HG03571 (cell line): Measurements from ENCODE around the gene STAC2.
"Not testable (repeated sequence)": the region's sequence is repeated elsewhere in the genome, so short reads cannot be mapped to it uniquely, and the experiment has no call there.

Experiments
- ATAC-seq: cut with Tn5 transposase; IDR thresholded peaks from one replicate; pipeline ENCODE4 v1.9.1; 2021; ENCODE audit not compliant: unreplicated experiment

The STAC2 gene, protein sequence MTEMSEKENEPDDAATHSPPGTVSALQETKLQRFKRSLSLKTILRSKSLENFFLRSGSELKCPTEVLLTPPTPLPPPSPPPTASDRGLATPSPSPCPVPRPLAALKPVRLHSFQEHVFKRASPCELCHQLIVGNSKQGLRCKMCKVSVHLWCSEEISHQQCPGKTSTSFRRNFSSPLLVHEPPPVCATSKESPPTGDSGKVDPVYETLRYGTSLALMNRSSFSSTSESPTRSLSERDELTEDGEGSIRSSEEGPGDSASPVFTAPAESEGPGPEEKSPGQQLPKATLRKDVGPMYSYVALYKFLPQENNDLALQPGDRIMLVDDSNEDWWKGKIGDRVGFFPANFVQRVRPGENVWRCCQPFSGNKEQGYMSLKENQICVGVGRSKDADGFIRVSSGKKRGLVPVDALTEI

DNA sequence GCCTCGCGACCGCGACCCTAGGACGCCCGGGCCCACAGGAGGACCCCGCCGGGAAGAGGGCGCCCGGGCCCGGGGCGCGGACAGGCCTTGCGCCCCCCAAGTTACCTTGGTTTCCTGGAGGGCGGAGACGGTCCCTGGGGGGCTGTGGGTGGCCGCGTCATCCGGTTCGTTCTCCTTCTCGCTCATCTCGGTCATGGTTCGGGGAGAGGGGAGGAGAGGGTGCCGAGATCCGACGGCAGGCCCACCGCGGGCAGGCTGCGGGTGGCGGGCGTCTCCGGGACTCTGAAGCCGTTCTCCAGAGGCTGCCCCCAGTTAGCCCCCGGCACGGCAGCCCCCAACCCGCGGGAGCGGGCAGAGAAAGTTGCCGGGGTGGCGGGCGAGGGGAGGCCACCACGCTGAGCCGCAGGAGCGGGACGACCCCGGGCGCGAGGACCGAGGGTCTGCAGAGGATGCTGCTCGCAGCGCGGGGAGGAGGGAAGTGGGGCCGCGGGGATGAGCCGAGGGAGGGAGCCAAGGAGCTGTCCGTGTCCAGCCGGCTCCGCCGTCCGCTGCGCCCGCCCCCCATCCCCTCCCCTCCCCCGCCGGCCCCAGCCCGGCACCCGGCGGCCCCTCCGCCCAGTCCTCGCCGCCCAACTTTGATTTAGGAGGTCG, at the start of gene STAC2:
Gene STAC2, minus strand, starts transcription at position 638 of the 651 bp plus-strand sequence. Its CDS starts 443 bp downstream, at position 195.
- no peak for ATAC-seq

- ATAC-seq: no peak
Measured at GRCh38 chr17:39271546-39271945, 45.8 kb upstream of the STAC2 start.

DNA sequence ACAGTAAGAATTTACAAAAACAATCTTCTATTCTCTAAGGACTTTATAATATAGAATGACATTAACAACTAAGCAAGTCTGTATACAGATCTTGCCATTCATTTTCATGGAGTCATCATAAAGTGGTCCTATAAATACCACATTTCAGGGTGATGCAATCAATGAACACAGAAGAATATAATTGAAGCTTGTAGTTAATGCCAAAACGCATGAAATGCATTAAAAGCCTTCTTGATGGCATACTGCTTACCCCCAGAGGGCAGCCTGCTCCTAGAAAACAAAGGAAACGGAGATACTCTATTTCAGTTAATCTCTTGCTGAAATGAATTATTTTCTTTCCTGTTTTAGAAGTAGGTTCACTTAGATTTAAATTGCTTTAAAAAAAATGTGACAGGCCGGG, 45.2 kb upstream of the STAC2 start:
- no peak for ATAC-seq

DNA sequence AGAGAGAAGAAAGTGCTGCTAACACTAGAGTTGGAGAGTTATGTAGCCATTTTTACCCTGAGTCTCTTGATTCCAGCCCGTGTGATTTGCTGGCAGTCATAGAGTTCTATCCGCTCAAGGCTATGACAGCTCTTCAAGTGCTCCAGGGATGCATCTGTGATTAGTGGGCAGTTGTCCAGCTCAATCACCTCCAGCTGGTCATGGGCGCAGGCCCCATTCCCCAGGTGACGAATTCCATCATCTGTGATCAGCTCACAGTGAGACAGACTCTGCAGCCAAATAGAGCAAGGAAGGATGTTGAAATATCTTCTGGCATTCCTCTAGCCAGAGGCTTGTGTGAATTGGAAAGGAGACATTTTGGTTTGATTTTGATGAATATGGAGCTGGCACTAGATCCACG, 38.4 kb upstream of the STAC2 start:
- no peak for ATAC-seq

DNA sequence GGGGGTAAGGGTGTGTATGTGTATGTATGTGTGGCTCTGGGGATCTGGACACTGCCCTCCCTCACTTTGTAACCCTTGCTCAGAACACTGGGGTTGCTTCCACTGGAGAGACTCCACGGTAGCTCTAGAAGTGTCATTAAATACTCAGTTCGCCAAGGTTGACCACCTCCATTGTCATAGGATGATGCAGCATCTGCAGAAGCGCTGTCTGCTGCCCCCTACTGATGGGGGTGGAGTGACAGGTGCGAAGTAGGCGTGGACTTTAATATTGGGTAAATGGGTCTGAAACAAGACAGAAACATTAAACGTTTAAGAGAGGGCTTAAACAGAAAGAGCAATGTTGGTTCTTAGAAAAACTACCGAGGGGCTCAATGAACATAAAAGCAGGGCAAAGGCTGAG, 35.5 kb upstream of the STAC2 start:
- ATAC-seq: no peak

DNA sequence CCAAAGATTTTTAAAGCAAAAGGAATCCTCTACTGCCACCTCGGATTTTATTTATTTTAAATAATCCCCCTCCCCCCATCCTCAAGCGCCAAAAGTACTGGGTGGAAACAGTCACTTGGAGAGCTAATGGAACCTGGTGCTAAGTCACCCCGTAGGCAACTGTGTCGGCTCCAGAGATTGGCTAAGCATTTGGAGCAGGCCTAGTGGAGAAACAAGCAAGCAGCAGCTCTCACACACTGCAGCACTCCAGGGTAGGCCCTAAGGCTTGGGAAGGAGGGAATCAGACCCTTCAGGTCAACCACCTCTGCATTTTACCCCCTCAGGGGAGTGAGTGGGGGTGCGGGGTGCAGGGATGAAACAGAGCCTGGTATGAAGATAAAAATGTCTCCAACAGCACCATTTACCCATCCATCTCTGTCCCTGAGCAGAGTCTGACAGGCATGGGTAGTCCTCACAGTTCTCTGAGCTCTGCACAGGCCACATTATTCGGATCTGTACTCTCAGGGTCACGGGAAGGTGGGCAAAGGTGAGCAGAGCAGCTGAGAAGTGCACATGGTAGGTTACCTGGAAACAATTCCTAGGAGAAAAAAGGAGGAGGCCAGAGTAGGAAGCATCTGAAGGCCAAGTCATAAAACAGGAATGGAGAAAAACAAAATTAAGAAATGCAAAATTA, 27.2 kb upstream of the STAC2 start:
- no peak for ATAC-seq

- no peak for ATAC-seq
Measured at GRCh38 chr17:39251997-39252396, 26.3 kb upstream of the STAC2 start.

DNA sequence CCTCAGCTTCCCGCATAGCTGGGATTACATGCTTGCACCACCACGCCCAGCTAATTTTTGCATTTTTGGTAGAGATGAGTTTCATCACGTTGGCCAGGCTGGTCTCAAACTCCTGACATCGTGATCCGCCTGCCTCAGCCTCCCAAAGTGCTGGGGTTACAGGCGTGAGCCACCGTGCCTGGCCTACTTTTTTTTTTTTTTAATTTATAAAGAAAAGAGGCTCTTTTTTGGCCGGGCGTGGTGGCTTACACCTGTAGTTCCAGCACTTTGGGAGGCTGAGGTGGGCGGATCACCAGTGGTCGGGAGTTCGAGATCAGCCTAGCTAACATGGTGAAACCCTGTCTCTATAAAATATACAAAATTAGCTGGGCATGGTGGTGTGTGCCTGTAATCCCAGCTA, 24.3 kb upstream of the STAC2 start:
- ATAC-seq: not testable (repeated sequence)

DNA sequence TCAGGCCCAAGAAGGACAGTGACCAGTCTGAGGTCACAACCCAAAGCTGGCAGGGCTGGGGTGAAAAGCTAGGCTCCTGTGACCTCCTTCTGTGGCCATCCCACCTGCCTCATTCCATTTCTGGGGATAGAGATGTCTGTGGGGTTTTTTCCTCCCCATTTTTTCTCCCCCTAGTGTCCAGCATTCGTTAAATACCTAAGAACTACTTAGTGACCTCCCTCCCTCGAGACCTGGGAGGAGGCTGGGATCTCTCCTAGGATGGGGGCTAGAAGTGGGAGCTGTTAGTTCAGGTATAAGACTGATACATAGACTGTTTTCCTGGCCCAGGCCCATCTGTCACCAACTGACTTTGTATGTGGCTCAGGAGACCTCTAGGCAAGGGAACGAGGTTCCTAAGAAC, 20.5 kb upstream of the STAC2 start:
- no peak for ATAC-seq

- ATAC-seq: no peak
Measured at GRCh38 chr17:39244600-39245570, 19.1 kb upstream of the STAC2 start.

DNA sequence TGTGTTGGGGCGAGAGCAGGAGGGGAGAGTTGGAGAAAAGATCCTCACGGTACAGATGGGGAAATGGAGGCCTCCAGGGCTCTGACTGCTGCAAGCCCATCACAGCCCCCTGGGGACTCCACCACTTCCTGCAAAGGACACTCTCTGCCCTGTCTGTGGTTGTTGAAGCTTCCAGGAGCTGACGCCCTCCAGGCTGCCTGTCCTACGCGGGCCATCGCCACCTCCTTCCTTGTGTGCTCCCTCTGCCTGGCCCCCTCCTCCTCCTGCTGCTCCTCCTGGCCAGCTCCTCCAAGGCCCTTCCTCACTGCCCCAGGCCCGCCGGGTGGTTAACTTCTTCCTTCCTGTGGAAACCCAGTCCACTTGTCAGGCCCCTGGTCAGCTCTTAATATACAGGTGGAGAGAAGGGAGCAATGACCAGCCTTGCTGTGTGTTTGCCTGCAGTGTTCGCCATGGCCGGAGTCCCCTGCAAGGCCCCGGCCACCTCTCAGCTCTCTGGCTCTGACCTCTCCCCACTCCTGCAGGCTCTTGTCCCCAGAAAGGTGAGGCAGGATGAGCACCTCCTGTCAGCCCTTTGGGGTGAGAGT, 18.4 kb upstream of the STAC2 start:
- no peak for ATAC-seq

GRCh38 chr17:39243155-39243554, 17.4 kb upstream of the STAC2 start:
- ATAC-seq: no peak

GRCh38 chr17:39240631-39241030, 14.9 kb upstream of the STAC2 start:
- no peak for ATAC-seq

DNA sequence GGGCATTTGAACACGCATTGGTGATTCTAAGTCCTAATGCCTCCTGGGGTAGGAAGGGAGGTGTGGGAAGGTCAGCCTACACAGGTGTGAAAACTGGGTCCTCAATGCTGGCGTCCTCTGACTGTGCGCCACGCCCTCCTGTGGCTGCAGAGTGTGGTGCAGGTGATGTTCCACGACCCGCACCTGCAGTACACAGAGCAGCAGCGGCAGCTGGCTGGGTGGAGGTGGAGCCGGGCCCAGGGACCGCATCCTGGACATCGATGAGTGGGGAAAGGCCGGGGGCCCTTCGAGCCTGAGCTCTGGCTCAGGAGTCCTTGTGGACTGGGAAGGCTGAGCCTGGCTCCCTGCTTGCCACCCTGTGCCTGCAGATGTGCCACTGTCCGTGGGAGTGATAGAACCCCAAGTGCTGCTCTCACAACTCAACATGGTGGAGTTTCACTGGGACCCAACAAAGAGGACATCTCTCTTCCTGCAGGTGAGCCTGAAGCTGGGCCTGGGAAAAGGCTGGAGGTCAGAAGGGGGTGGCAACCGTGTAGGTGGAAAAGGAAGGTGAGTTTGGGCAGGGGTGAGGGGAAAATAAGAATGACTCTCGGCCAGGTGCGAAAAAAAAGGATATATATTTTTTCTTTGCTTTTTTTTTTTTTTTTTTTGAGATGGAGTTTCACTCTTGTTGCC, 14.0 kb upstream of the STAC2 start:
- ATAC-seq: no peak

GRCh38 chr17:39238311-39238972, 12.7 kb upstream of the STAC2 start:
- no peak for ATAC-seq

DNA sequence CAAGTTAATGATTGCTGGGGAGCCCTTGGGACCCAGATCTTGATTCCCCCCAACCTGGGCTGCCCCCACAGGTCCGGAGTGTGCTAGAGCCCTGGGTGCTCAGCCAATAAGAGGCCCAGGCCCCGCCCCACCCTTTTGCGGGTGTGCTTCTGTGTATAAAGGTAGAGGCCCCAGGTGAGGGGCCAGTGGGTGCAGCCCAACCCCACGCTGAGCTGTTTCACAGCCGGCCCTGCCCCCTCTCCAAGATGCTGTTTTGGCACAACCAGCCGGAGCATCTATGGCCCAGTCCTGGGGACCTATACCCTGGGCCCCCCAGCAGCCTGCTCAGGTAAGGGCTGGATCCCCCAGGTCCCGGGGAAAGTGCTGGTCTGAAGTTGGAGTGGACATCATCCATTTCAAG, 11.8 kb upstream of the STAC2 start:
- no peak for ATAC-seq

GRCh38 chr17:39236981-39237441, 11.3 kb upstream of the STAC2 start:
- ATAC-seq: no peak

DNA sequence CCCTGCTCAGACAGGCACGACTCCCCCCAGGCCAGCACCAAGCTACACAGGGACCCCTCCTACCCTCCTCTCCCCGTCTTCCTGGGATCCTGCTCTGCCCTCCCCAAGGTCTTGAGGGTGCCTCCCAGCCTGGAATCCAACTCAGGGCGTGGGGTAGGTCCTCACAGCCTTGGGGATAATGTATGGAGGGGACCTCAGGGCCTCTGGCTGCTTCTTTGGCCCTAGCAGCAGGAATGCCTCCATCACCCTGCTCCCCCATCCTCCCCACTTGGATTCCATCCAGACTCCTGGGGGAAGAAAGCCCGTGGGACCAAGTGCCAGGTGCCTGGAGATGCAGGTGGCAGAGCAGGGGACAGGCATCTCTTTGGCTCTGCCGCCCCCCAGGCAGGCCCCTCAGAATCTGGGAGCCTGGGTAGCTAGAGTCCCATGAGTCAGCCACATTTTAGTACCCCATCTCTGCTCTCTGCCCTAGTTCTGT, 10.7 kb upstream of the STAC2 start:
- no peak for ATAC-seq
